GM19395 (cell line): ENCODE results near the gene HNRNPF.
"Not testable (repeated sequence)": the region's sequence is repeated elsewhere in the genome, so short reads cannot be mapped to it uniquely, and the experiment has no call there.

Experiments
- ATAC-seq: cut with Tn5 transposase; IDR thresholded peaks from one replicate; pipeline ENCODE4 v1.9.1; 2021; ENCODE audit warnings: mild to moderate bottlenecking, moderate library complexity; ENCODE audit not compliant: unreplicated experiment

HNRNPF gene

GRCh38 chr10:43421944-43422343 lies 13.0 kb upstream of the HNRNPF start:
- not testable (repeated sequence) for ATAC-seq

- ATAC-seq = no peak
Measured at GRCh38 chr10:43421519-43421918, 12.5 kb upstream of the HNRNPF start.

- peak; percentile 11 for ATAC-seq
Measured at GRCh38 chr10:43421201-43421507, 12.2 kb upstream of the HNRNPF start.

GRCh38 chr10:43420369-43421200 lies 11.6 kb upstream of the HNRNPF start:
- ATAC-seq = peak; percentile 84

- ATAC-seq = no peak
Measured at GRCh38 chr10:43419997-43420368, 11.0 kb upstream of the HNRNPF start.

GRCh38 chr10:43417950-43418768 lies 9.2 kb upstream of the HNRNPF start:
- peak; percentile 22 for ATAC-seq

- ATAC-seq = no peak
Measured at GRCh38 chr10:43415544-43415943, 6.6 kb upstream of the HNRNPF start.

GRCh38 chr10:43411536-43411935 lies 2.5 kb upstream of the HNRNPF start:
- ATAC-seq = no peak

- ATAC-seq = no peak
Measured at GRCh38 chr10:43410345-43410744, 1.4 kb upstream of the HNRNPF start.

- peak; percentile 0 for ATAC-seq
Measured at GRCh38 chr10:43409385-43410109, 561 bp upstream of the HNRNPF start.

GRCh38 chr10:43408331-43408709 lies 666 bp downstream of the HNRNPF start:
- ATAC-seq = peak; percentile 0

- ATAC-seq = peak; percentile 55
Measured at GRCh38 chr10:43407576-43408330, 1.2 kb downstream of the HNRNPF start.

GRCh38 chr10:43407148-43407575 lies 1.8 kb downstream of the HNRNPF start:
- no peak for ATAC-seq

GRCh38 chr10:43404704-43405084 lies 4.3 kb downstream of the HNRNPF start:
- ATAC-seq = no peak

- ATAC-seq = no peak
Measured at GRCh38 chr10:43403911-43404703, 4.9 kb downstream of the HNRNPF start.

GRCh38 chr10:43402880-43403452 lies 6.0 kb downstream of the HNRNPF start:
- ATAC-seq = no peak

- ATAC-seq = no peak
Measured at GRCh38 chr10:43402176-43402575, 6.8 kb downstream of the HNRNPF start.

- ATAC-seq = no peak
Measured at GRCh38 chr10:43401627-43402026, 7.4 kb downstream of the HNRNPF start.
